HG03571 (cell line): ENCODE measurements around the gene GLMP.

Experiments used
- ATAC-seq: cut with Tn5 transposase; IDR thresholded peaks from one replicate; pipeline ENCODE4 v1.9.1; 2021; ENCODE audit not compliant: unreplicated experiment

GLMP gene

GRCh38 chr1:156251527-156251926 lies 44.0 kb downstream of the GLMP start:
- ATAC-seq = no peak

- ATAC-seq = no peak
These were observed 45.9 kb downstream of the GLMP start for GRCh38 chr1:156249593-156249992.

- ATAC-seq = no peak
These were observed 47.2 kb downstream of the GLMP start for GRCh38 chr1:156248323-156248683.

DNA sequence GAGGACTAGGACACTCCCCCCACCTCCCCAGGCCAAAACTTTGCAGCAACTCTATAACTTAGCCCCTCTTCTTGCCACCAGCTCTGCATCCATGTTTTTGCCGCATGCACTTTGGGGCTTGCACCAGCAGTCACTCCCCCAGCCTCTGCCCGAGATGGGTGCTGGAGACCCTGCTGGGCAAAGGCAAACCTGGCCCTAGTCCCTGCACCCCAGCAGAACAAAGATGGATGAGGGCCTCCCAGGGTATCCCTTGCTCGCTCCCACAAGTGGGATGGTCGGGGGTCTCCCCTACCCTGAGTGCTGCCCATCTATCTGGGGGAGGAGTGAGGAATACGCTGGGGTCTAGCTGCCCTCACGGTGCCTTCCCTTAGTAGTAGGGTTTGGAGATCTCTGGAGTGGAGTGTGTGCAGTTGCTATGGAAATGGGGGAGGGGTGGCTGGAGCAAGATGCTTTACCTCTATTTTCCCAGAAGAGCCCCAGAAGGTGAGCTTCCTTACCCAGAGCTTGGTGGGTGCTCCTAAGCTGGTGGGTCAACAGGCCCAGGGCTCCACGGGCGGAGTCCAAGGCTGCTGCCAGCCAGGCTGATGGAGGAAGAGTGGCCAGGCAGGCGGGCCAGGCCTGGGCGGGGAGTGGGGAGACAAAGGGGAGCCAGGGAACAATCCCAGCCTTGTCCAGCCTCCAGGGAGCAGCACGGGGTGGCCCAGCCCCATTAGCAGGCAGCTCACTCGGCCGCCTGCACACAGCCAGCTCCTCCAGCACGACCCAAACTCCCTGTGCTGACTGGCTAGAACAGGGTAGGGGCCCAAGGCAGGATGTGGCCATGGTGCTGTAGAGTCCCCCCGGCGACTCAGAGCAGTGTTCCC lies 47.8 kb downstream of the GLMP start, which contains the start of gene PAQR6:
PAQR6 (minus strand) TSS at position 597 of the 863 bp plus-strand sequence. CDS start 1,325 bp downstream, outside the sequence.
- no peak for ATAC-seq

DNA sequence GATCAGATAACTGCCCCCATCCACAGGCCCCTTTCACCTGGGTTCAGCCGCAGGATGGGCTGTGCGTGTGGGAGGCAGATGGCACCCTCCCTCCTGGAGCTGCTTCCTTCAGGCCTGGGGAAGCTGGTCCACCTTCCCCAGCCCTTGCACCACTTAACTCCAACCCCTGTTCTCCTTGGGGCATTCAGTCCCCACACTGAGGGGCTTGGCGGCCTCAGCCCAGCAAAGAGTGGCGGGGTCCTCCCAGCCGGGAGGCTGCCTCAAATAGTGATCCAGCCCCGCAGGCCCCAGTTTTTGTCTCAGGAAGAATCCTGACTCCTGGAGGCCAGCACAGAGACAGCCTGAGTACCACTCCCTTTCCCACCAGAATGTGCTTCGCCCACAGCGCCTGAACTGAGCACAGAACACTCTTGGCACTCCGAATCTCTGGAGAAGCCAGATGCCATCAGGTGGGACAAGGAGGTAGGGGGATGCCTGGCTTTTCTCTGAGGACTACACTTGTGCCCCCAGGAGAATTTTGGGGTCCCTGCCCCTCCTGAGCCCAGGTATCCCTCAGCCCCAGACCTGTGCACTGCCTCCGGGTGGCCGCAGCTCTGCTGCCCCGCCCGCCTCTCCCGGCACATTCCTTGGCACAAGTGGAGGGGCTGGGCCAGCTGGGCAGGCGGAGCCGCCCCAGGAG lies 48.6 kb downstream of the GLMP start:
- ATAC-seq = no peak

DNA sequence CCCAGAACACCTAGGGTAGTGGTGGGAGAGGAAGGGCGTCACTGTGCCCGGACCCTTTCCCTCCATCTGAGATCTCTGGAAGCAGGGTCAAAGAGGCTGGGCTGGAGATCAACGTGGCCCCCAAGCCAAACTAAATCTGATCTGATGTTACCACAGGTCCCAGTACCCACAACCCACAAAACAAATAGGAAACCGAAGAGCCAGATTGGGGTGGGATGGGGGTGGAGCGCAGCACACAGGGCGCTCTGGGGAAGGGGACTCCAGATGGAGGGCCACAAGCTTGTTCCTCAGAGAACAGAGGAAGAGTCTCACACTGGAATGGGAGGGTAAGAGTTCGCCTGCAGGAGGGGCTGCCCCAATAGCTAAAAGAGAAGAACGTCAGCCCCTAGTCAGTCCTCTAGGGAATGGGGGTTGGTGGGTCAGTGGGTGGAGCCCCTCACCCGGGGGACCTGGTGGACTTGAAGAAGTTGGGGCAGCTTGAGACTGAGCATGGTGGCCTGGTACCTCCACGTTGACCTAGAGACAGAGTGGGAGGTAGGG lies 49.2 kb downstream of the GLMP start:
- no peak for ATAC-seq

DNA sequence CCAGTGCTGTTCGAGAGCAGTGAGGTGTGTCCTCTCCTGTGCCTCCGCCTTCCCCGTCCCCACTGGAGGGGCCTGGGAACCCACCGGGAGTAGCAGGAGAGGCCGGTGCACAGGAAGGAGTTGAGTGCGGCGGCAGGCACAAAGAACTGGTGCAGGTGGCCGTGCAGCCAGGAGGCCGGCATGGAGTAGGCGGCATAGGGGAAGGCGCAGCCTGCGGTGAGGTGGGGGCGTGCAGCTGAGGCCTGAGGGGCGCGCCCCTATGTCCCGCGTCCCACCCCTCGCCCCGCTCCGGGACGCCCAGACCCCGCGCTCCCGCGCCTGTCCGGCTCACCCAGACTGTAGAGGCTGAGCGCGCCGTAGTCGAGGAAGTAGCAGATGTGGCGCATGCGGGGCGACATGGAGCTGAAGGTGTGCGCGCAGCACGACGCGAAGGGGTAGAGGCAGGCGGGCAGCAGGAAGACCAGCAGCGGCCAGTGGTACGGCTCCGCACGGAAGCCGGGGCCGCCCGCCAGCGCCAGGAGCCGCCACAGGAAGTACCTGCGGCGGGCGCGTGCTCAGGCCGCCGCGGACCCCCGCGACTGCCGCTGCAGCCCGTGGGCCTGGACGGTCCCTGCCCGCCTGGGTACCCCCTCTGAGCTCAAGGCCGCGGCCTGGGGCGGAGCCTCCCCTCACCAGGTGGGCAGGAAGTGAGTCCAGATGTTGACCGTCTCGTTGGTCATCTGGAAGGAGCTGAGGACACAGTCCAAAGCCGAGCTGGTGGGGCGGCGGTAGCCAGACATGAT lies 49.8 kb downstream of the GLMP start:
- no peak for ATAC-seq

DNA sequence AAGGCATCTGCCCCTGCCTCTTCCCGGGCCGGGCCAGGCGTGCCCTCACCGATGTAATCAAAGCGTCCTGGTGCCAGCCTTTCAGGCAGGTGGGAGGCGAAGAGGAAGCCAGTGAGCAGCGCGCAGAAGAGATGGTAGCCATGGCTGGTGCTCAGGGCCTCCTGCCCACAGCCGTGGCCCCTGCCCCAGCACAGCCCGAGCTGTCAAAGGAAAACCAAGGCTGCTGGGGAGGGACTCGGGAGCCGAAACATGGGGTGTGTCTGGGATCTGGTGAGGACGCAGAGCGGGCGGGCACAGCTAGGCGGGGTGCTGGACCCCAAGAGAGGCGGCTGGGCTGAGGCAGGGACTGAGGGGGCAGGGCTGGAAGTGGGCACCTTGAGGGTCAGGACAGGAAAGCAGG lies 50.8 kb downstream of the GLMP start:
- ATAC-seq = no peak

- no peak for ATAC-seq
These were observed 51.4 kb downstream of the GLMP start for GRCh38 chr1:156244126-156244525.

DNA sequence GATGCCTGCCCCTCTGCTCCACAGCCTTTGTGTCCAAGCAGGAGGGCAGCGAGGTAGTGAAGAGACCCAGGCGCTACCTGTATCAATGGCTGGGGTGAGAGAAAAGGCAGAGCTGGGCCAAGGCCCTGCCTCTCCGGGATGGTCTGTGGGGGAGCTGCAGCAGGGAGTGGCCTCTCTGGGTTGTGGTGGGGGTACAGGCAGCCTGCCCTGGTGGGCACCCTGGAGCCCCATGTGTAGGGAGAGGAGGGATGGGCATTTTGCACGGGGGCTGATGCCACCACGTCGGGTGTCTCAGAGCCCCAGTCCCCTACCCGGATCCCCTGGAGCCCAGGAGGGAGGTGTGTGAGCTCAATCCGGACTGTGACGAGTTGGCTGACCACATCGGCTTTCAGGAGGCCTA lies 52.7 kb downstream of the GLMP start:
- ATAC-seq = no peak
